Stimulated activated effector memory CD8-positive, alpha-beta T cell treated with anti-CD3 and anti-CD28 coated beads, Interleukin-12 subunit alpha, Interleukin-12 subunit beta, amount 100 ng/mL, for 72 hours (primary cell): ENCODE results near the gene SLC1A5.
"Not testable (repeated sequence)": the region's sequence is repeated elsewhere in the genome, so short reads cannot be mapped to it uniquely, and the experiment has no call there.

Experiments
- ATAC-seq: fragments of 150-1000 bp; cut with Tn5 transposase; 2 replicates; pipeline ENCODE4 v1.10.0; 2021
- DNase-seq, 2 donors: peaks; one replicate each; pipeline ENCODE4 v3.0.0; 2021 to 2022; ENCODE audit warnings: low spot score in 2 of 2
- H3K27ac Mint-ChIP-seq: one replicate; pipeline ENCODE4 v1.8.0; 2022; ENCODE audit warnings: mild to moderate bottlenecking, mixed read lengths
- H3K36me3 Mint-ChIP-seq: one replicate; pipeline ENCODE4 v1.8.0; 2022; ENCODE audit warnings: mild to moderate bottlenecking, mixed read lengths
- H3K4me1 Mint-ChIP-seq: one replicate; pipeline ENCODE4 v1.8.0; 2022; ENCODE audit warnings: mixed read lengths
- H3K4me3 Mint-ChIP-seq: one replicate; pipeline ENCODE4 v1.8.0; 2022; ENCODE audit warnings: mild to moderate bottlenecking, mixed read lengths
- H3K9me3 Mint-ChIP-seq: one replicate; pipeline ENCODE4 v1.8.0; 2022; ENCODE audit warnings: mixed read lengths

SLC1A5 gene

GRCh38 chr19:46812977-46813838 is 24.8 kb upstream of the SLC1A5 start:
- ATAC-seq = no peak
- Mint-ChIP-seq H3K4me1 (no peaks in the 10 kb centered on the region), H3K4me3 (no peak overlapping the region), H3K9me3 (no peaks in the 10 kb centered on the region), H3K27ac (no peak overlapping the region), H3K36me3 (no peaks in the 10 kb centered on the region)
- DNase-seq = no peak

- Mint-ChIP-seq H3K36me3 (no peaks in the 10 kb centered on the region), H3K4me1 (no peaks in the 10 kb centered on the region), H3K27ac (no peak overlapping the region), H3K4me3 (no peak overlapping the region), H3K9me3 (no peaks in the 10 kb centered on the region)
- ATAC-seq (no peak), DNase-seq (no peak)
Observed at GRCh38 chr19:46809534-46810272, 21.3 kb upstream of the SLC1A5 start.

GRCh38 chr19:46806656-46807055 is 18.3 kb upstream of the SLC1A5 start:
- ATAC-seq = no peak
- Mint-ChIP-seq H3K36me3 (no peaks in the 10 kb centered on the region), H3K27ac (no peak overlapping the region), H3K4me1 (no peaks in the 10 kb centered on the region), H3K4me3 (no peak overlapping the region), H3K9me3 (no peaks in the 10 kb centered on the region)
- DNase-seq = no peak

GRCh38 chr19:46804432-46804831 is 16.0 kb upstream of the SLC1A5 start:
- H3K27ac Mint-ChIP-seq = not testable (repeated sequence)

GRCh38 chr19:46803555-46803954 is 15.2 kb upstream of the SLC1A5 start:
- H3K4me3 Mint-ChIP-seq = no peak overlapping the region
- DNase-seq (no peak), ATAC-seq (no peak)
- peaks cover 6% of the 10 kb centered on the region for H3K36me3 Mint-ChIP-seq
- no peaks in the 10 kb centered on the region for H3K9me3 Mint-ChIP-seq
- no peaks in the 10 kb centered on the region for H3K4me1 Mint-ChIP-seq
- H3K27ac Mint-ChIP-seq = no peak overlapping the region

More at GRCh38 chr19:46804432-46804831, 16.0 kb upstream of the SLC1A5 start:
- H3K4me3 Mint-ChIP-seq, ATAC-seq, H3K9me3 Mint-ChIP-seq, H3K4me1 Mint-ChIP-seq, DNase-seq, H3K36me3 Mint-ChIP-seq: not testable (repeated sequence)

- Mint-ChIP-seq H3K27ac (no peak overlapping the region), H3K36me3 (peaks cover 6% of the 10 kb centered on the region), H3K4me3 (no peak overlapping the region), H3K9me3 (no peaks in the 10 kb centered on the region), H3K4me1 (no peaks in the 10 kb centered on the region)
- no peak for DNase-seq
- no peak for ATAC-seq
Observed at GRCh38 chr19:46802152-46802551, 13.8 kb upstream of the SLC1A5 start.

- DNase-seq = no peak
- H3K4me3 Mint-ChIP-seq = no peak overlapping the region
- H3K36me3 Mint-ChIP-seq = peaks cover 6% of the 10 kb centered on the region
- no peaks in the 10 kb centered on the region for H3K9me3 Mint-ChIP-seq
- no peak for ATAC-seq
- H3K27ac Mint-ChIP-seq = no peak overlapping the region
- no peaks in the 10 kb centered on the region for H3K4me1 Mint-ChIP-seq
Observed at GRCh38 chr19:46798713-46799112, 10.3 kb upstream of the SLC1A5 start.

GRCh38 chr19:46797881-46798280 is 9.5 kb upstream of the SLC1A5 start:
- no peak overlapping the region for H3K4me3 Mint-ChIP-seq
- peaks cover 6% of the 10 kb centered on the region for H3K36me3 Mint-ChIP-seq
- H3K27ac Mint-ChIP-seq = no peak overlapping the region
- ATAC-seq (no peak), DNase-seq (no peak)
- H3K9me3 Mint-ChIP-seq = no peaks in the 10 kb centered on the region
- no peaks in the 10 kb centered on the region for H3K4me1 Mint-ChIP-seq

- Mint-ChIP-seq H3K27ac (peak overlapping the region; percentile 58), H3K9me3 (no peaks in the 10 kb centered on the region), H3K36me3 (peaks cover 18% of the 10 kb centered on the region), H3K4me3 (no peak overlapping the region), H3K4me1 (peaks cover 21% of the 10 kb centered on the region)
- no peak for DNase-seq
- no peak for ATAC-seq
Observed at GRCh38 chr19:46791944-46792343, 3.5 kb upstream of the SLC1A5 start.

- peaks cover 44% of the 10 kb centered on the region for H3K36me3 Mint-ChIP-seq
- H3K4me1 Mint-ChIP-seq = peaks cover 44% of the 10 kb centered on the region
- peak overlapping the region; percentile 100 for H3K27ac Mint-ChIP-seq
- ATAC-seq = no peak
- peak overlapping the region; percentile 99 for H3K4me3 Mint-ChIP-seq
- no peak for DNase-seq
- no peaks in the 10 kb centered on the region for H3K9me3 Mint-ChIP-seq
Observed at GRCh38 chr19:46789371-46789770, 977 bp upstream of the SLC1A5 start.

- Mint-ChIP-seq H3K36me3 (peaks cover 48% of the 10 kb centered on the region), H3K4me3 (peak overlapping the region; percentile 99), H3K9me3 (no peaks in the 10 kb centered on the region), H3K4me1 (peaks cover 48% of the 10 kb centered on the region), H3K27ac (peak overlapping the region; percentile 100)
- no peak for DNase-seq
- no peak for ATAC-seq
Observed at GRCh38 chr19:46788968-46789338, 559 bp upstream of the SLC1A5 start.

GRCh38 chr19:46787331-46788261 is 798 bp downstream of the SLC1A5 start:
- ATAC-seq (no peak), DNase-seq (peak; percentile 36 to 72)
- peaks cover 61% of the 10 kb centered on the region for H3K4me1 Mint-ChIP-seq
- H3K4me3 Mint-ChIP-seq = peak overlapping the region; percentile 99
- peaks cover 62% of the 10 kb centered on the region for H3K36me3 Mint-ChIP-seq
- H3K27ac Mint-ChIP-seq = peak overlapping the region; percentile 100
- H3K9me3 Mint-ChIP-seq = no peaks in the 10 kb centered on the region

- no peak for ATAC-seq
- peaks cover 61% of the 10 kb centered on the region for H3K4me1 Mint-ChIP-seq
- peak in 1 of 2 donors; percentile 72 for DNase-seq
- H3K36me3 Mint-ChIP-seq = peaks cover 68% of the 10 kb centered on the region
- H3K27ac Mint-ChIP-seq = peak overlapping the region; percentile 100
- H3K4me3 Mint-ChIP-seq = peak overlapping the region; percentile 99
- H3K9me3 Mint-ChIP-seq = no peaks in the 10 kb centered on the region
Observed at GRCh38 chr19:46787040-46787330, 1.4 kb downstream of the SLC1A5 start.

- Mint-ChIP-seq H3K4me1 (peaks cover 63% of the 10 kb centered on the region), H3K9me3 (no peaks in the 10 kb centered on the region), H3K27ac (peak overlapping the region; percentile 100), H3K4me3 (peak overlapping the region; percentile 99), H3K36me3 (peaks cover 73% of the 10 kb centered on the region)
- DNase-seq (peak; percentile 66 to 94), ATAC-seq (peak; percentile 73)
Observed at GRCh38 chr19:46786236-46787039, 2.0 kb downstream of the SLC1A5 start.

- H3K9me3 Mint-ChIP-seq = no peaks in the 10 kb centered on the region
- peak overlapping the region; percentile 99 for H3K4me3 Mint-ChIP-seq
- no peak for ATAC-seq
- peaks cover 63% of the 10 kb centered on the region for H3K4me1 Mint-ChIP-seq
- peak overlapping the region; percentile 100 for H3K27ac Mint-ChIP-seq
- no peak for DNase-seq
- peaks cover 79% of the 10 kb centered on the region for H3K36me3 Mint-ChIP-seq
Observed at GRCh38 chr19:46785980-46786235, 2.5 kb downstream of the SLC1A5 start.
